H9 (cell line): Measurements from ENCODE around the gene TMEM81. TPM values are rescaled to one million over a fixed set of nuclear protein-coding genes. Genes with fewer than 3 reads are reported as not detected.

Experiments
- DNase-seq: peaks from one replicate; pipeline ENCODE4 v3.0.0-alpha.2; 2017
- H2AFZ ChIP-seq: one replicate; pipeline ENCODE4 v1.6.1; 2013; ENCODE audit warnings: mild to moderate bottlenecking, low read length, control low read depth, moderate library complexity
- H2AK5ac ChIP-seq: 2 replicates; pipeline ENCODE4 v1.6.1; 2013; ENCODE audit warnings: low read length, control low read depth, mixed read lengths; ENCODE audit not compliant: insufficient read length
- H2BK120ac ChIP-seq: one replicate; pipeline ENCODE4 v1.6.1; 2013; ENCODE audit warnings: low read depth, mild to moderate bottlenecking, low read length, control low read depth, inconsistent platforms; ENCODE audit not compliant: poor library complexity, severe bottlenecking
- H2BK12ac ChIP-seq: 2 replicates; pipeline ENCODE4 v1.6.1; 2013; ENCODE audit warnings: low read length, control low read depth, mixed read lengths, low read depth; ENCODE audit not compliant: insufficient read length
- H2BK15ac ChIP-seq: 2 replicates; pipeline ENCODE4 v1.6.1; 2013; ENCODE audit warnings: low read depth, low read length, control low read depth
- H2BK20ac ChIP-seq: one replicate; pipeline ENCODE4 v1.6.1; 2013; ENCODE audit warnings: low read depth, mild to moderate bottlenecking, low read length, control low read depth, inconsistent platforms; ENCODE audit not compliant: poor library complexity, severe bottlenecking
- H2BK5ac ChIP-seq: 2 replicates; pipeline ENCODE4 v1.6.1; 2013; ENCODE audit warnings: low read length, control low read depth, mixed read lengths; ENCODE audit not compliant: insufficient read length
- H3K14ac ChIP-seq: 2 replicates; pipeline ENCODE4 v1.6.1; 2013; ENCODE audit warnings: low read length, control low read depth; ENCODE audit not compliant: insufficient read depth
- H3K18ac ChIP-seq: 2 replicates; pipeline ENCODE4 v1.6.1; 2013; ENCODE audit warnings: low read depth, mild to moderate bottlenecking, mixed read lengths, low read length, control low read depth; ENCODE audit not compliant: insufficient read length
- H3K23ac ChIP-seq: 2 replicates; pipeline ENCODE4 v1.6.1; 2013; ENCODE audit warnings: low read length, control low read depth, mixed read lengths, low read depth; ENCODE audit not compliant: insufficient read length
- H3K23me2 ChIP-seq: 2 replicates; pipeline ENCODE4 v1.6.1; 2013; ENCODE audit warnings: low read depth, mild to moderate bottlenecking, mixed read lengths, low read length, control low read depth; ENCODE audit not compliant: insufficient read length, poor library complexity, severe bottlenecking
- H3K27ac ChIP-seq: 2 replicates; pipeline ENCODE4 v1.5.1; 2013; ENCODE audit warnings: low read length, control low read depth, mixed read lengths, low read depth; ENCODE audit not compliant: insufficient read length
- H3K27me3 ChIP-seq: 2 replicates; pipeline ENCODE4 v1.6.1; 2013; ENCODE audit warnings: low read length, control low read depth, inconsistent platforms; ENCODE audit not compliant: insufficient read depth
- H3K4ac ChIP-seq: 2 replicates; pipeline ENCODE4 v1.6.1; 2013; ENCODE audit warnings: low read depth, mild to moderate bottlenecking, control low read depth, inconsistent platforms, low read length, moderate library complexity
- H3K4me1 ChIP-seq: 2 replicates; pipeline ENCODE4 v1.6.1; 2013; ENCODE audit warnings: low read length, control low read depth, inconsistent platforms; ENCODE audit not compliant: insufficient read depth
- H3K4me2 ChIP-seq: 2 replicates; pipeline ENCODE4 v1.6.1; 2013; ENCODE audit warnings: low read length, control low read depth, mixed read lengths; ENCODE audit not compliant: insufficient read length, insufficient read depth
- H3K56ac ChIP-seq: 2 replicates; pipeline ENCODE4 v1.6.1; 2013; ENCODE audit warnings: low read depth, mild to moderate bottlenecking, mixed read lengths, low read length, control low read depth; ENCODE audit not compliant: insufficient read length
- H3K79me1 ChIP-seq: 2 replicates; pipeline ENCODE4 v1.6.1; 2013; ENCODE audit warnings: low read depth, mild to moderate bottlenecking, moderate library complexity, low read length, control low read depth, inconsistent platforms; ENCODE audit not compliant: insufficient read depth, poor library complexity, severe bottlenecking
- H3K79me2 ChIP-seq: 2 replicates; pipeline ENCODE4 v1.6.1; 2013; ENCODE audit warnings: low read length, control low read depth, inconsistent platforms; ENCODE audit not compliant: insufficient read depth
- H3K9ac ChIP-seq: 2 replicates; pipeline ENCODE4 v1.6.1; 2013; ENCODE audit warnings: low read length, control low read depth, mixed read lengths; ENCODE audit not compliant: insufficient read length; ENCODE audit errors: extremely low read depth
- H3K9me3 ChIP-seq: one replicate; pipeline ENCODE4 v1.6.1; 2013; ENCODE audit warnings: low read depth, low read length, inconsistent platforms; ENCODE audit not compliant: control insufficient read depth
- H3T11ph ChIP-seq: one replicate; pipeline ENCODE4 v1.6.1; 2013; ENCODE audit warnings: mild to moderate bottlenecking, low read length, control low read depth, inconsistent platforms
- H4K20me1 ChIP-seq: one replicate; pipeline ENCODE4 v1.6.1; 2013; ENCODE audit not compliant: control insufficient read depth, insufficient read length, insufficient read depth
- H4K5ac ChIP-seq: 2 replicates; pipeline ENCODE4 v1.6.1; 2013; ENCODE audit warnings: low read depth, mild to moderate bottlenecking, mixed read lengths, low read length, control low read depth; ENCODE audit not compliant: insufficient read length
- H4K8ac ChIP-seq: replicated peaks from 2 replicates; pipeline ENCODE4 v1.6.1; 2013; ENCODE audit warnings: low read length, control low read depth, mixed read lengths, low read depth; ENCODE audit not compliant: insufficient read length
- H4K91ac ChIP-seq: 2 replicates; pipeline ENCODE4 v1.6.1; 2013; ENCODE audit warnings: low read depth, mild to moderate bottlenecking, moderate library complexity, mixed read lengths, low read length, control low read depth; ENCODE audit not compliant: insufficient read length
- H3K27ac Mint-ChIP-seq, 3 experiments: 2 replicates in 2 of 3; 3 replicates in 1 of 3; pipeline ENCODE4 v1.8.0; 2020 to 2021; ENCODE audit warnings: mixed read lengths in 3 of 3, mild to moderate bottlenecking in 1 of 3, moderate library complexity in 1 of 3
- H3K27me3 Mint-ChIP-seq: 2 replicates; pipeline ENCODE4 v1.8.0; 2021; ENCODE audit warnings: low read depth, mild to moderate bottlenecking, moderate library complexity, mixed read lengths
- H3K36me3 Mint-ChIP-seq, 3 experiments: 2 replicates in 2 of 3; 3 replicates in 1 of 3; pipeline ENCODE4 v1.8.0; 2020 to 2021; ENCODE audit warnings: low read depth in 3 of 3, mixed read lengths in 3 of 3; ENCODE audit not compliant: insufficient read depth in 1 of 3
- H3K4me1 Mint-ChIP-seq, 2 experiments: 2 replicates each; pipeline ENCODE4 v1.8.0; 2020; ENCODE audit warnings: mixed read lengths in 2 of 2
- H3K4me3 Mint-ChIP-seq, 2 experiments: 2 replicates in 1 of 2; 3 replicates in 1 of 2; pipeline ENCODE4 v1.8.0; 2020 to 2021; ENCODE audit warnings: mild to moderate bottlenecking in 2 of 2, mixed read lengths in 2 of 2, moderate library complexity in 1 of 2
- H3K9me3 Mint-ChIP-seq, 2 experiments: 2 replicates in 1 of 2; 3 replicates in 1 of 2; pipeline ENCODE4 v1.8.0; 2020; ENCODE audit warnings: mild to moderate bottlenecking in 2 of 2, mixed read lengths in 2 of 2, moderate library complexity in 1 of 2
- WGBS: extraction: QIAGEN DNeasy Blood & Tissue Kit; methylation state at CpG from one replicate; pipeline ENCODE4 v1.1.7; 2013; ENCODE audit warnings: missing lambda C conversion rate, low lambda C conversion rate, mixed read lengths; ENCODE audit not compliant: insufficient read length; ENCODE audit errors: extremely low coverage; 5-methylcytosine and 5-hydroxymethylcytosine counted together
- total RNA-seq: library from RNA; stranded (reverse); gene quantifications from 2 replicates; pipeline ENCODE4 v1.2.1, GENCODE V29; 2021
- TF ChIP-seq, protein P1 (sequence below): fragments of 200-600 bp; sonication (generic); conservative IDR thresholded peaks from 3 replicates; pipeline ENCODE4 v1.8.0; 2021; ENCODE audit warnings: antibody characterized with exemption, mild to moderate bottlenecking

TMEM81 gene
- total RNA-seq, 1 experiment from 2014 or later: 3.0 TPM

DNA sequence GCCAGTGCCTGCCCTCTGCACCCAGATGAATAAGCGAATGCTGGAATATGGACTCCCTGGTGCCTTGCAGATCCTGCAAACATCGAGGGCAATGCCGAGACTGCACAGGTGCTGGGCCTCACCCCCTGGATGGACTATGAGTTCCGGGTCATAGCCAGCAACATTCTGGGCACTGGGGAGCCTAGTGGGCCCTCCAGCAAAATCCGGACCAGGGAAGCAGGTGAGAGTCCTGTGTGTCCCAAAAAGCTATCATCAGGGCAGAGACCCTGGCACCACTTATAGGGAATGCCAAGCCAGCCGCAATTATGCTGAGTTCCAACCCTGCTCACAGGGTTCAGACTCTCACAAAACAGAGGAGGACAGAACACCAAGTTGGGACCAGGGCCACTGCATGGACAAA is 17.2 kb downstream of the TMEM81 start:
- no peak overlapping the region for H3T11ph ChIP-seq
- no peaks in the 10 kb centered on the region for H3K27me3 ChIP-seq
- H3K27ac Mint-ChIP-seq: no peak overlapping the region
- no peak overlapping the region for H3K56ac ChIP-seq
- H3K14ac ChIP-seq: no peak overlapping the region; the same call in 1 of the 2 replicates
- no peak overlapping the region for H2BK15ac ChIP-seq
- peaks cover 3% of the 10 kb centered on the region; the same call in 1 of the 2 replicates for H3K27me3 Mint-ChIP-seq
- DNase-seq: no peak
- H3K4ac ChIP-seq: no peak overlapping the region
- no CpG with 5 or more reads among the region's 6 CpGs for WGBS
- H2AFZ ChIP-seq: no peak overlapping the region
- H3K36me3 Mint-ChIP-seq: no peaks in the 10 kb centered on the region
- TF ChIP-seq, protein P1, sequence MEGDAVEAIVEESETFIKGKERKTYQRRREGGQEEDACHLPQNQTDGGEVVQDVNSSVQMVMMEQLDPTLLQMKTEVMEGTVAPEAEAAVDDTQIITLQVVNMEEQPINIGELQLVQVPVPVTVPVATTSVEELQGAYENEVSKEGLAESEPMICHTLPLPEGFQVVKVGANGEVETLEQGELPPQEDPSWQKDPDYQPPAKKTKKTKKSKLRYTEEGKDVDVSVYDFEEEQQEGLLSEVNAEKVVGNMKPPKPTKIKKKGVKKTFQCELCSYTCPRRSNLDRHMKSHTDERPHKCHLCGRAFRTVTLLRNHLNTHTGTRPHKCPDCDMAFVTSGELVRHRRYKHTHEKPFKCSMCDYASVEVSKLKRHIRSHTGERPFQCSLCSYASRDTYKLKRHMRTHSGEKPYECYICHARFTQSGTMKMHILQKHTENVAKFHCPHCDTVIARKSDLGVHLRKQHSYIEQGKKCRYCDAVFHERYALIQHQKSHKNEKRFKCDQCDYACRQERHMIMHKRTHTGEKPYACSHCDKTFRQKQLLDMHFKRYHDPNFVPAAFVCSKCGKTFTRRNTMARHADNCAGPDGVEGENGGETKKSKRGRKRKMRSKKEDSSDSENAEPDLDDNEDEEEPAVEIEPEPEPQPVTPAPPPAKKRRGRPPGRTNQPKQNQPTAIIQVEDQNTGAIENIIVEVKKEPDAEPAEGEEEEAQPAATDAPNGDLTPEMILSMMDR: no peak
- H2BK12ac ChIP-seq: no peak overlapping the region
- H4K5ac ChIP-seq: no peak overlapping the region
- H3K23me2 ChIP-seq: peaks cover 3% of the 10 kb centered on the region
- no peak overlapping the region for H3K18ac ChIP-seq
- no peak overlapping the region for H2BK5ac ChIP-seq
- H2BK120ac ChIP-seq: no peak overlapping the region
- H4K20me1 ChIP-seq: no peaks in the 10 kb centered on the region
- H3K4me3 Mint-ChIP-seq: no peak overlapping the region
- H4K8ac ChIP-seq: no peak overlapping the region
- H3K9ac ChIP-seq: no peak overlapping the region
- H3K4me1 ChIP-seq: no peaks in the 10 kb centered on the region
- H3K9me3 ChIP-seq: no peaks in the 10 kb centered on the region
- no peak overlapping the region for H4K91ac ChIP-seq
- no peaks in the 10 kb centered on the region for H3K79me1 ChIP-seq
- no peaks in the 10 kb centered on the region for H3K9me3 Mint-ChIP-seq
- no peak overlapping the region for H2AK5ac ChIP-seq
- no peak overlapping the region for H2BK20ac ChIP-seq
- no peak overlapping the region for H3K23ac ChIP-seq
- H3K4me2 ChIP-seq: no peak overlapping the region
- H3K4me1 Mint-ChIP-seq: peaks cover 0 to under 1% of the 10 kb centered on the region in 2 experiments; a peak in 3 of 4 replicates
- H3K27ac ChIP-seq: no peak overlapping the region
- no peaks in the 10 kb centered on the region for H3K79me2 ChIP-seq
